Measurements from ENCODE around the gene P4HA3.

P4HA3 gene

DNA sequence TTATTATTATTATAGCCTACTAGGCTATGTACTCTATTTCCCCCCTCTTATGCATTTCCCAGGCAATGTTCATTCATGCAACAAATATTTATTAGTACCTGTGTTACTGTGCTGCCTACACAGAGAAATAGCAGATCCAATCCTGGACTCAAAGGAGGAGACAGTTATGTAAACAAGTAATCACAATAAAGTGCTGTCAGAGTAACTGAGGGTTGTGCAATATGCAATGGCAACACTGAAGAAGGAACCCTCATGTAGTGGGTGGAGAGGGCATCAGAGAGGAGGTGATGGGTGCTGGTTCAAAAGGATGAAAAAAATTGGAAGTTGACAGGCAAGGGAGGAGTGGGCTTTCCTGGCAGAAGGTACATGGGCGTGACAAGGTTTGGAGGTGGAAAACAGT is 886 bp upstream of the P4HA3 start:
- H3K4me3 ChIP-seq (ENCODE audit: low read length): no peak overlapping the region
- peaks cover 18% of the 10 kb centered on the region for H3K27me3 ChIP-seq (ENCODE audit: control insufficient read depth, insufficient read depth, low read length)
- H3K4me1 ChIP-seq (ENCODE audit: control insufficient read depth, insufficient read depth, low read length): peaks cover 5% of the 10 kb centered on the region
- H3K36me3 ChIP-seq (ENCODE audit: control insufficient read depth, insufficient read depth, low read length): no peaks in the 10 kb centered on the region
- H3K9ac ChIP-seq (ENCODE audit: low read length): no peak overlapping the region
- H3K9me3 ChIP-seq (ENCODE audit: control insufficient read depth, low read length): no peaks in the 10 kb centered on the region

DNA sequence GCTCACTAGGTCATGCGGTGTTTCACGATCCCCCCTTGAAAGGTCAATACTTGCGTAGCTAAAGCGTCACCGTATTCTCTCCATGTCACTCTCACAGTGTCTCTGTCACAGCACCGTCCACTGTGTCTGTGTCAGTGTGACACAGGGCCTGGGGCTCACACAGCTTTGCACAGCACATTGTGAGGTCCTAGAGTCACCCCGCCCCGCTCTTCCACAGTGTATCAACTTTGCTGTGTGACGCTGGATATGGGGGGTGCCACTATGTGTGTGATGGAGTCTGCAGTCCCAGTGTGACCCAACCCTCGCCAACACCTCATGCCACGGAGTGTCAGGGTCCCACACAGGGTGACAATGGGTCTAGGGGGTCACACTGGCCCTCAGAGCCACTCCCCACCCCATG is 583 bp downstream of the P4HA3 start:
- no peak overlapping the region for H3K9ac ChIP-seq (ENCODE audit: low read length)
- peaks cover 5% of the 10 kb centered on the region for H3K4me1 ChIP-seq (ENCODE audit: control insufficient read depth, insufficient read depth, low read length)
- no peaks in the 10 kb centered on the region for H3K36me3 ChIP-seq (ENCODE audit: control insufficient read depth, insufficient read depth, low read length)
- H3K4me3 ChIP-seq (ENCODE audit: low read length): no peak overlapping the region
- H3K27me3 ChIP-seq (ENCODE audit: control insufficient read depth, insufficient read depth, low read length): peaks cover 26% of the 10 kb centered on the region
- no peaks in the 10 kb centered on the region for H3K9me3 ChIP-seq (ENCODE audit: control insufficient read depth, low read length)

- H3K27me3 ChIP-seq (ENCODE audit: control insufficient read depth, insufficient read depth, low read length): peaks cover 26% of the 10 kb centered on the region
- H3K36me3 ChIP-seq (ENCODE audit: control insufficient read depth, insufficient read depth, low read length): no peaks in the 10 kb centered on the region
- peaks cover 5% of the 10 kb centered on the region for H3K4me1 ChIP-seq (ENCODE audit: control insufficient read depth, insufficient read depth, low read length)
- no peaks in the 10 kb centered on the region for H3K9me3 ChIP-seq (ENCODE audit: control insufficient read depth, low read length)
- H3K4me3 ChIP-seq (ENCODE audit: low read length): no peak overlapping the region
- no peak overlapping the region for H3K9ac ChIP-seq (ENCODE audit: low read length)
Observed at GRCh38 chr11:74307434-74307833, 4.0 kb downstream of the P4HA3 start.

- Histone ChIP-seq H3K4me3 (ENCODE audit: low read length) (no peak overlapping the region), H3K36me3 (ENCODE audit: control insufficient read depth, insufficient read depth, low read length) (no peaks in the 10 kb centered on the region), H3K9me3 (ENCODE audit: control insufficient read depth, low read length) (no peaks in the 10 kb centered on the region), H3K4me1 (ENCODE audit: control insufficient read depth, insufficient read depth, low read length) (peaks cover 5% of the 10 kb centered on the region), H3K27me3 (ENCODE audit: control insufficient read depth, insufficient read depth, low read length) (peaks cover 26% of the 10 kb centered on the region), H3K9ac (ENCODE audit: low read length) (no peak overlapping the region)
Observed at GRCh38 chr11:74306435-74307175, 4.8 kb downstream of the P4HA3 start.

DNA sequence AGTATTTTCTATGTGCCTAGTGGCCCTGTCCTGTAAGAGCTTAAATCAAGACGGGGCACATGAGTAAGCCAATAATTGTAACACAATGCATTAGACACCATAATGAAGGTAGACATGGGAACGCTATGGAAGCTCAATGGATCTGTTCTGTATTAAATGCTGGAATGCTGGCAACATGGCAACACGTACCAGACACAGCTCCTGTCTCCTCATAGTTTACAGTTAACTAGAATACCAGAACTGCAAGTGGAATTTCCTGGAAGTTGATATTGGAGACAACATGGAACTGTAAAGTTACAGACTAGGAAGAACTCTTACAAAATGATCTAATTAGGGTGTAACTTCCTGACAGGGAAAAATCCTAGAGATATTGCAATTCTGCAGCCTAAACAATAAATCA is 12.4 kb downstream of the P4HA3 start:
- H3K9me3 ChIP-seq (ENCODE audit: control insufficient read depth, low read length): no peaks in the 10 kb centered on the region
- H3K4me3 ChIP-seq (ENCODE audit: low read length): no peak overlapping the region
- no peaks in the 10 kb centered on the region for H3K27me3 ChIP-seq (ENCODE audit: control insufficient read depth, insufficient read depth, low read length)
- H3K36me3 ChIP-seq (ENCODE audit: control insufficient read depth, insufficient read depth, low read length): no peaks in the 10 kb centered on the region
- H3K9ac ChIP-seq (ENCODE audit: low read length): no peak overlapping the region
- no peaks in the 10 kb centered on the region for H3K4me1 ChIP-seq (ENCODE audit: control insufficient read depth, insufficient read depth, low read length)

DNA sequence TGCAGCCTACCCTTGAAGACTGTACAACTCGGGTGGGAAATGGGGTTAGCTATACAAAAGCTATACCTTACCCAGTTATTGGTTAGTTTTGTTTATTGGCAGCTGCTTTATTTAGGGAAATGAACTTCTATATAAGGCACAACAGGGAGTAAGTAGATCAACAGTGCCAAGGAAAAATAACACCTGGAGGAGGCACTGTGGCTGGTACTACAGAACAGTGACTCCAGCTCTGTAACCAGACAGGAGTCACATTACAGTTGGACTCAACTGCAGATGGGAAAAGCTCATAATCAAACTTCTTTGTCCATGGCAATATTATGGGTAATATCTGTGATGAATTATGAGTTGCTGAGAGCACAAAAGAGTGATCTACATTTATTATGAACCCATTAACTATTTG is 14.0 kb downstream of the P4HA3 start:
- H3K4me1 ChIP-seq (ENCODE audit: control insufficient read depth, insufficient read depth, low read length): no peaks in the 10 kb centered on the region
- H3K9me3 ChIP-seq (ENCODE audit: control insufficient read depth, low read length): no peaks in the 10 kb centered on the region
- no peaks in the 10 kb centered on the region for H3K27me3 ChIP-seq (ENCODE audit: control insufficient read depth, insufficient read depth, low read length)
- no peak overlapping the region for H3K9ac ChIP-seq (ENCODE audit: low read length)
- no peaks in the 10 kb centered on the region for H3K36me3 ChIP-seq (ENCODE audit: control insufficient read depth, insufficient read depth, low read length)
- no peak overlapping the region for H3K4me3 ChIP-seq (ENCODE audit: low read length)

DNA sequence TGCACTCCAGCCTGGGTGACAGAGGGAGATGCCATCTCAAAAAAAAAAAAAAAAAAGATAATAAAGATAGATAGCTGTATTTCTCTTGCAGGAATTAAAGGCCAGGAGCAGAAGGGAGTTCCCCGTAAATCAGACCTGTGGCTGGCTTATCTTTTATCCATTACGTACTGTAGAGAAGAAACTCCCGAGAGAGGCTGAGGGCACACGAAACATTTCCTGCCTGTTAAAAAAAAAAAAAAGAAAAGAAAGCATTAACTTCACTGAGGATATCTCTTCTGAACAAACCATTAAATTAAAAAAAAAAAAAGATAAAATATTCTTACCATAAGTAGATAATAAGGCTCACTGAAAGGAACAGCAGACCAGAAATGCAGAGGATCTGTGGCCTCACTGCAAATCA is 22.5 kb downstream of the P4HA3 start:
- Histone ChIP-seq H3K4me1 (ENCODE audit: control insufficient read depth, insufficient read depth, low read length) (peaks cover 5% of the 10 kb centered on the region), H3K36me3 (ENCODE audit: control insufficient read depth, insufficient read depth, low read length) (no peaks in the 10 kb centered on the region), H3K27me3 (ENCODE audit: control insufficient read depth, insufficient read depth, low read length) (no peaks in the 10 kb centered on the region), H3K4me3 (ENCODE audit: low read length) (no peak overlapping the region), H3K9me3 (ENCODE audit: control insufficient read depth, low read length) (no peaks in the 10 kb centered on the region), H3K9ac (ENCODE audit: low read length) (no peak overlapping the region)

- no peaks in the 10 kb centered on the region for H3K36me3 ChIP-seq (ENCODE audit: control insufficient read depth, insufficient read depth, low read length)
- peaks cover 12% of the 10 kb centered on the region for H3K4me1 ChIP-seq (ENCODE audit: control insufficient read depth, insufficient read depth, low read length)
- H3K4me3 ChIP-seq (ENCODE audit: low read length): no peak overlapping the region
- H3K9ac ChIP-seq (ENCODE audit: low read length): no peak overlapping the region
- H3K27me3 ChIP-seq (ENCODE audit: control insufficient read depth, insufficient read depth, low read length): no peaks in the 10 kb centered on the region
- no peaks in the 10 kb centered on the region for H3K9me3 ChIP-seq (ENCODE audit: control insufficient read depth, low read length)
Observed at GRCh38 chr11:74288161-74288560, 23.3 kb downstream of the P4HA3 start.

GRCh38 chr11:74284466-74284865 is 27.0 kb downstream of the P4HA3 start:
- Histone ChIP-seq H3K9me3 (ENCODE audit: control insufficient read depth, low read length) (no peaks in the 10 kb centered on the region), H3K36me3 (ENCODE audit: control insufficient read depth, insufficient read depth, low read length) (no peaks in the 10 kb centered on the region), H3K27me3 (ENCODE audit: control insufficient read depth, insufficient read depth, low read length) (no peaks in the 10 kb centered on the region), H3K4me1 (ENCODE audit: control insufficient read depth, insufficient read depth, low read length) (peaks cover 13% of the 10 kb centered on the region), H3K9ac (ENCODE audit: low read length) (no peak overlapping the region), H3K4me3 (ENCODE audit: low read length) (no peak overlapping the region)

DNA sequence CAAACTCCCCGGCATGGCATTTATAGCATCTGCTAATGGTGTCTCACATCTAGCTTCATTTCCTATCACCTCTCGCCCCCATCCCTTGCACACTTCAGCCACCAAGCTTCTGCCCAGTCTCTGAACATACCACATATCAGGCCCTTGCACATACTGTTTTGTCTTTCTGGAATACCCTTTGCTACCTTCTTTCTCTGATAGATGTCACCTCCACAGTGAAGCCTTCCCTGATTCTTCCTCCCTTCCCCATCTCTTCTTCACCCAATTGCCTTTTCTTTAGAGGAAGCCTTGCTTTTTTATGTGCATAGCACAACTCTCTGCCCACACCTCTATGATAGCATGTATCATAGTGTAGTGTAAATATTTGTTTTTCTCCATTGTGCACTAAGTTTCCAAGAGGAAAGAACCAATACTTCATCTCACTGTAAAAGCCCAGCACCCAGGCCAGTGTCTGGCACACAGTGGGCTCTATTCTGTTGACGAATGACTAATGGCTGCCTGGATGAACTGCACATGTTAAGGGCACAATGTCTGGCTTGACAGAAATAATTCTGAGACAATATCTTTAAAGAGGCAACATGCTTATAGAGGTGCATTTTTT is 27.8 kb downstream of the P4HA3 start:
- Histone ChIP-seq H3K4me3 (ENCODE audit: low read length) (no peak overlapping the region), H3K9ac (ENCODE audit: low read length) (no peak overlapping the region), H3K27me3 (ENCODE audit: control insufficient read depth, insufficient read depth, low read length) (no peaks in the 10 kb centered on the region), H3K4me1 (ENCODE audit: control insufficient read depth, insufficient read depth, low read length) (peaks cover 13% of the 10 kb centered on the region), H3K36me3 (ENCODE audit: control insufficient read depth, insufficient read depth, low read length) (no peaks in the 10 kb centered on the region), H3K9me3 (ENCODE audit: control insufficient read depth, low read length) (no peaks in the 10 kb centered on the region)

- peaks cover 8% of the 10 kb centered on the region for H3K4me1 ChIP-seq (ENCODE audit: control insufficient read depth, insufficient read depth, low read length)
- no peak overlapping the region for H3K9ac ChIP-seq (ENCODE audit: low read length)
- H3K36me3 ChIP-seq (ENCODE audit: control insufficient read depth, insufficient read depth, low read length): no peaks in the 10 kb centered on the region
- H3K27me3 ChIP-seq (ENCODE audit: control insufficient read depth, insufficient read depth, low read length): no peaks in the 10 kb centered on the region
- H3K4me3 ChIP-seq (ENCODE audit: low read length): no peak overlapping the region
- no peaks in the 10 kb centered on the region for H3K9me3 ChIP-seq (ENCODE audit: control insufficient read depth, low read length)
Observed at GRCh38 chr11:74282914-74283371, 28.5 kb downstream of the P4HA3 start.

- Histone ChIP-seq H3K9me3 (ENCODE audit: control insufficient read depth, low read length) (no peaks in the 10 kb centered on the region), H3K27me3 (ENCODE audit: control insufficient read depth, insufficient read depth, low read length) (no peaks in the 10 kb centered on the region), H3K4me1 (ENCODE audit: control insufficient read depth, insufficient read depth, low read length) (peaks cover 8% of the 10 kb centered on the region), H3K9ac (ENCODE audit: low read length) (no peak overlapping the region), H3K4me3 (ENCODE audit: low read length) (no peak overlapping the region), H3K36me3 (ENCODE audit: control insufficient read depth, insufficient read depth, low read length) (no peaks in the 10 kb centered on the region)
Observed at GRCh38 chr11:74282421-74282820, 29.0 kb downstream of the P4HA3 start.

Measured in mucosa of stomach (tissue), 1 donor.